Caco-2 (cell line): Measurements from ENCODE around the gene DCP2. TPM values are rescaled to one million over a fixed set of nuclear protein-coding genes. Genes with fewer than 3 reads are reported as not detected.

Experiments used
- BruUV-seq: library from RNA; stranded (reverse); fragments of 400-500 nt; replicated peaks from 2 replicates; lab custom pipeline; 2021; lab: Mats Ljungman, UMichigan
- CTCF ChIA-PET: fragments of 300-600 bp; sonication (Branson Sonifier 250); formaldehyde crosslinking; loops from one replicate; lab custom pipeline; 2022; ENCODE audit warnings: antibody characterized with exemption; lab: Charles Lee
- POLR2A ChIA-PET: fragments of 300-600 bp; sonication (Branson Sonifier 250); formaldehyde crosslinking; loops from one replicate; lab custom pipeline; 2022; ENCODE audit warnings: antibody characterized with exemption; lab: Charles Lee
- DNase-seq, 2 experiments: peaks; one replicate each; pipeline versions ENCODE4 v3.0.0 to v3.0.0-alpha.2; 2020 to 2022
- H3K27me3 ChIP-seq: replicated peaks from 2 replicates; pipeline ENCODE4 v1.6.0; 2011; ENCODE audit warnings: low read length; ENCODE audit not compliant: control insufficient read depth, insufficient read depth
- H3K36me3 ChIP-seq: 2 replicates; pipeline ENCODE4 v1.5.1; 2011; ENCODE audit warnings: low read length; ENCODE audit not compliant: control insufficient read depth, insufficient read depth
- H3K4me1 ChIP-seq: fragments of 250-450 bp; sonication (Bioruptor Pico); 2 replicates; pipeline ENCODE4 v1.5.1; 2020; ENCODE audit warnings: mild to moderate bottlenecking
- H3K4me3 ChIP-seq: 2 replicates; pipeline ENCODE4 v1.5.1; 2011; ENCODE audit warnings: low read depth, mild to moderate bottlenecking, control low read depth, low read length
- H3K9me3 ChIP-seq: fragments of 250-450 bp; sonication (Bioruptor Pico); 2 replicates; pipeline ENCODE4 v1.5.1; 2020; ENCODE audit warnings: mild to moderate bottlenecking, moderate library complexity
- H3K27ac Mint-ChIP-seq: one replicate; pipeline ENCODE4 v1.8.0; 2022; ENCODE audit warnings: mixed read lengths; ENCODE audit not compliant: unreplicated experiment
- H3K27me3 Mint-ChIP-seq: one replicate; pipeline ENCODE4 v1.8.0; 2022; ENCODE audit warnings: mixed read lengths; ENCODE audit not compliant: insufficient read depth, unreplicated experiment
- H3K36me3 Mint-ChIP-seq: one replicate; pipeline ENCODE4 v1.8.0; 2022; ENCODE audit warnings: mild to moderate bottlenecking, mixed read lengths; ENCODE audit not compliant: insufficient read depth, unreplicated experiment
- H3K4me1 Mint-ChIP-seq: one replicate; pipeline ENCODE4 v1.8.0; 2022; ENCODE audit warnings: low read depth, mixed read lengths; ENCODE audit not compliant: unreplicated experiment
- H3K4me3 Mint-ChIP-seq: one replicate; pipeline ENCODE4 v1.8.0; 2022; ENCODE audit warnings: mild to moderate bottlenecking, moderate library complexity, mixed read lengths; ENCODE audit not compliant: unreplicated experiment
- H3K9me3 Mint-ChIP-seq: one replicate; pipeline ENCODE4 v1.8.0; 2022; ENCODE audit warnings: mixed read lengths; ENCODE audit not compliant: unreplicated experiment
- CTCF ChIP-seq, 2 experiments: fragments of 200-600 bp in 1 of 2; IDR thresholded peaks; 1 replicate in 1 of 2; 2 replicates in 1 of 2; pipeline versions ENCODE4 v1.5.1 to v1.8.0; 2011 to 2022; ENCODE audit warnings: antibody characterized with exemption in 1 of 2, control low read depth in 1 of 2, inconsistent platforms in 1 of 2, low read depth in 1 of 2, low read length in 1 of 2, mild to moderate bottlenecking in 1 of 2, moderate library complexity in 1 of 2; ENCODE audit not compliant: insufficient read depth in 1 of 2, severe bottlenecking in 1 of 2, unreplicated experiment in 1 of 2
- intact Hi-C: fragments of 100-400 bp; cut with micrococcal nuclease; formaldehyde crosslinking; loops from one replicate; pipeline ENCODE4 v1.10.0; 2022; ENCODE audit not compliant: unreplicated experiment
- total RNA-seq: library from RNA; stranded (reverse); gene quantifications from 2 replicates; pipeline ENCODE4 v1.2.3, GENCODE V29; 2022

DCP2 gene
- total RNA-seq, 1 experiment from 2014 or later: 149 TPM

- Mint-ChIP-seq H3K9me3 (no peaks in the 10 kb centered on the region), H3K4me1 (no peaks in the 10 kb centered on the region), H3K4me3 (no peak overlapping the region), H3K27ac (no peak overlapping the region), H3K36me3 (no peaks in the 10 kb centered on the region), H3K27me3 (no peaks in the 10 kb centered on the region)
- Histone ChIP-seq H3K9me3 (no peaks in the 10 kb centered on the region), H3K36me3 (no peaks in the 10 kb centered on the region), H3K27me3 (no peaks in the 10 kb centered on the region), H3K4me3 (no peak overlapping the region), H3K4me1 (peaks cover 8% of the 10 kb centered on the region)
- no peak for TF ChIP-seq CTCF (IDR thresholded peaks at IDR 0.05; ENCODE audit: insufficient read depth in 1 of 2, low read depth in 1 of 2, low read length in 1 of 2, severe bottlenecking in 1 of 2, unreplicated experiment in 1 of 2)
- no TSS peak for BruUV-seq
- no peak for DNase-seq
- intact Hi-C loops: no loop called here
- CTCF ChIA-PET: no interaction called here
- POLR2A ChIA-PET: no interaction called here
Measured at GRCh38 chr5:113050721-113051382, 74.3 kb downstream of the DCP2 start.

GRCh38 chr5:113052041-113052795 is 75.6 kb downstream of the DCP2 start:
- no TSS peak for BruUV-seq
- no peak overlapping the region for H3K27ac Mint-ChIP-seq

More at GRCh38 chr5:113052041-113052795, 75.6 kb downstream of the DCP2 start:
- no peaks in the 10 kb centered on the region for H3K9me3 Mint-ChIP-seq
- Histone ChIP-seq H3K4me1 (peaks cover 3% of the 10 kb centered on the region), H3K36me3 (no peaks in the 10 kb centered on the region), H3K4me3 (no peak overlapping the region), H3K27me3 (no peaks in the 10 kb centered on the region), H3K9me3 (no peaks in the 10 kb centered on the region)
- no peak for TF ChIP-seq CTCF (IDR thresholded peaks at IDR 0.05; ENCODE audit: insufficient read depth in 1 of 2, low read depth in 1 of 2, low read length in 1 of 2, severe bottlenecking in 1 of 2, unreplicated experiment in 1 of 2)
- POLR2A ChIA-PET: no interaction called here
- CTCF ChIA-PET: no interaction called here
- H3K4me3 Mint-ChIP-seq: no peak overlapping the region
- no peaks in the 10 kb centered on the region for H3K36me3 Mint-ChIP-seq
- no peak for DNase-seq
- intact Hi-C loops: no loop called here
- no peaks in the 10 kb centered on the region for H3K4me1 Mint-ChIP-seq
- no peaks in the 10 kb centered on the region for H3K27me3 Mint-ChIP-seq
